H9 (cell line): ENCODE data around the gene DNAJB2. TPM values are rescaled to one million over a fixed set of nuclear protein-coding genes. Genes with fewer than 3 reads are reported as not detected.

Experiments used
- DNase-seq: peaks from one replicate; pipeline ENCODE4 v3.0.0-alpha.2; 2017
- H2AFZ ChIP-seq: one replicate; pipeline ENCODE4 v1.6.1; 2013; ENCODE audit warnings: mild to moderate bottlenecking, low read length, control low read depth, moderate library complexity
- H2AK5ac ChIP-seq: 2 replicates; pipeline ENCODE4 v1.6.1; 2013; ENCODE audit warnings: low read length, control low read depth, mixed read lengths; ENCODE audit not compliant: insufficient read length
- H2BK120ac ChIP-seq: one replicate; pipeline ENCODE4 v1.6.1; 2013; ENCODE audit warnings: low read depth, mild to moderate bottlenecking, low read length, control low read depth, inconsistent platforms; ENCODE audit not compliant: poor library complexity, severe bottlenecking
- H2BK12ac ChIP-seq: 2 replicates; pipeline ENCODE4 v1.6.1; 2013; ENCODE audit warnings: low read length, control low read depth, mixed read lengths, low read depth; ENCODE audit not compliant: insufficient read length
- H2BK15ac ChIP-seq: 2 replicates; pipeline ENCODE4 v1.6.1; 2013; ENCODE audit warnings: low read depth, low read length, control low read depth
- H2BK20ac ChIP-seq: one replicate; pipeline ENCODE4 v1.6.1; 2013; ENCODE audit warnings: low read depth, mild to moderate bottlenecking, low read length, control low read depth, inconsistent platforms; ENCODE audit not compliant: poor library complexity, severe bottlenecking
- H2BK5ac ChIP-seq: 2 replicates; pipeline ENCODE4 v1.6.1; 2013; ENCODE audit warnings: low read length, control low read depth, mixed read lengths; ENCODE audit not compliant: insufficient read length
- H3K14ac ChIP-seq: 2 replicates; pipeline ENCODE4 v1.6.1; 2013; ENCODE audit warnings: low read length, control low read depth; ENCODE audit not compliant: insufficient read depth
- H3K18ac ChIP-seq: 2 replicates; pipeline ENCODE4 v1.6.1; 2013; ENCODE audit warnings: low read depth, mild to moderate bottlenecking, mixed read lengths, low read length, control low read depth; ENCODE audit not compliant: insufficient read length
- H3K23ac ChIP-seq: 2 replicates; pipeline ENCODE4 v1.6.1; 2013; ENCODE audit warnings: low read length, control low read depth, mixed read lengths, low read depth; ENCODE audit not compliant: insufficient read length
- H3K23me2 ChIP-seq: 2 replicates; pipeline ENCODE4 v1.6.1; 2013; ENCODE audit warnings: low read depth, mild to moderate bottlenecking, mixed read lengths, low read length, control low read depth; ENCODE audit not compliant: insufficient read length, poor library complexity, severe bottlenecking
- H3K27ac ChIP-seq: 2 replicates; pipeline ENCODE4 v1.5.1; 2013; ENCODE audit warnings: low read length, control low read depth, mixed read lengths, low read depth; ENCODE audit not compliant: insufficient read length
- H3K27me3 ChIP-seq: 2 replicates; pipeline ENCODE4 v1.6.1; 2013; ENCODE audit warnings: low read length, control low read depth, inconsistent platforms; ENCODE audit not compliant: insufficient read depth
- H3K4ac ChIP-seq: 2 replicates; pipeline ENCODE4 v1.6.1; 2013; ENCODE audit warnings: low read depth, mild to moderate bottlenecking, control low read depth, inconsistent platforms, low read length, moderate library complexity
- H3K4me1 ChIP-seq: 2 replicates; pipeline ENCODE4 v1.6.1; 2013; ENCODE audit warnings: low read length, control low read depth, inconsistent platforms; ENCODE audit not compliant: insufficient read depth
- H3K4me2 ChIP-seq: 2 replicates; pipeline ENCODE4 v1.6.1; 2013; ENCODE audit warnings: low read length, control low read depth, mixed read lengths; ENCODE audit not compliant: insufficient read length, insufficient read depth
- H3K56ac ChIP-seq: 2 replicates; pipeline ENCODE4 v1.6.1; 2013; ENCODE audit warnings: low read depth, mild to moderate bottlenecking, mixed read lengths, low read length, control low read depth; ENCODE audit not compliant: insufficient read length
- H3K79me1 ChIP-seq: 2 replicates; pipeline ENCODE4 v1.6.1; 2013; ENCODE audit warnings: low read depth, mild to moderate bottlenecking, moderate library complexity, low read length, control low read depth, inconsistent platforms; ENCODE audit not compliant: insufficient read depth, poor library complexity, severe bottlenecking
- H3K79me2 ChIP-seq: 2 replicates; pipeline ENCODE4 v1.6.1; 2013; ENCODE audit warnings: low read length, control low read depth, inconsistent platforms; ENCODE audit not compliant: insufficient read depth
- H3K9ac ChIP-seq: 2 replicates; pipeline ENCODE4 v1.6.1; 2013; ENCODE audit warnings: low read length, control low read depth, mixed read lengths; ENCODE audit not compliant: insufficient read length; ENCODE audit errors: extremely low read depth
- H3K9me3 ChIP-seq: one replicate; pipeline ENCODE4 v1.6.1; 2013; ENCODE audit warnings: low read depth, low read length, inconsistent platforms; ENCODE audit not compliant: control insufficient read depth
- H3T11ph ChIP-seq: one replicate; pipeline ENCODE4 v1.6.1; 2013; ENCODE audit warnings: mild to moderate bottlenecking, low read length, control low read depth, inconsistent platforms
- H4K20me1 ChIP-seq: one replicate; pipeline ENCODE4 v1.6.1; 2013; ENCODE audit not compliant: control insufficient read depth, insufficient read length, insufficient read depth
- H4K5ac ChIP-seq: 2 replicates; pipeline ENCODE4 v1.6.1; 2013; ENCODE audit warnings: low read depth, mild to moderate bottlenecking, mixed read lengths, low read length, control low read depth; ENCODE audit not compliant: insufficient read length
- H4K8ac ChIP-seq: replicated peaks from 2 replicates; pipeline ENCODE4 v1.6.1; 2013; ENCODE audit warnings: low read length, control low read depth, mixed read lengths, low read depth; ENCODE audit not compliant: insufficient read length
- H4K91ac ChIP-seq: 2 replicates; pipeline ENCODE4 v1.6.1; 2013; ENCODE audit warnings: low read depth, mild to moderate bottlenecking, moderate library complexity, mixed read lengths, low read length, control low read depth; ENCODE audit not compliant: insufficient read length
- H3K27ac Mint-ChIP-seq, 3 experiments: 2 replicates in 2 of 3; 3 replicates in 1 of 3; pipeline ENCODE4 v1.8.0; 2020 to 2021; ENCODE audit warnings: mixed read lengths in 3 of 3, mild to moderate bottlenecking in 1 of 3, moderate library complexity in 1 of 3
- H3K27me3 Mint-ChIP-seq: 2 replicates; pipeline ENCODE4 v1.8.0; 2021; ENCODE audit warnings: low read depth, mild to moderate bottlenecking, moderate library complexity, mixed read lengths
- H3K36me3 Mint-ChIP-seq, 3 experiments: 2 replicates in 2 of 3; 3 replicates in 1 of 3; pipeline ENCODE4 v1.8.0; 2020 to 2021; ENCODE audit warnings: low read depth in 3 of 3, mixed read lengths in 3 of 3; ENCODE audit not compliant: insufficient read depth in 1 of 3
- H3K4me1 Mint-ChIP-seq, 2 experiments: 2 replicates each; pipeline ENCODE4 v1.8.0; 2020; ENCODE audit warnings: mixed read lengths in 2 of 2
- H3K4me3 Mint-ChIP-seq, 2 experiments: 2 replicates in 1 of 2; 3 replicates in 1 of 2; pipeline ENCODE4 v1.8.0; 2020 to 2021; ENCODE audit warnings: mild to moderate bottlenecking in 2 of 2, mixed read lengths in 2 of 2, moderate library complexity in 1 of 2
- H3K9me3 Mint-ChIP-seq, 2 experiments: 2 replicates in 1 of 2; 3 replicates in 1 of 2; pipeline ENCODE4 v1.8.0; 2020; ENCODE audit warnings: mild to moderate bottlenecking in 2 of 2, mixed read lengths in 2 of 2, moderate library complexity in 1 of 2
- CTCF ChIP-seq: fragments of 200-600 bp; sonication (generic); conservative IDR thresholded peaks from 3 replicates; pipeline ENCODE4 v1.8.0; 2021; ENCODE audit warnings: antibody characterized with exemption, mild to moderate bottlenecking
- WGBS: extraction: QIAGEN DNeasy Blood & Tissue Kit; methylation state at CpG from one replicate; pipeline ENCODE4 v1.1.7; 2013; ENCODE audit warnings: missing lambda C conversion rate, low lambda C conversion rate, mixed read lengths; ENCODE audit not compliant: insufficient read length; ENCODE audit errors: extremely low coverage; 5-methylcytosine and 5-hydroxymethylcytosine counted together
- total RNA-seq: library from RNA; stranded (reverse); gene quantifications from 2 replicates; pipeline ENCODE4 v1.2.1, GENCODE V29; 2021

Gene DNAJB2
- total RNA-seq, 1 experiment from 2014 or later = 34.1 TPM

DNA sequence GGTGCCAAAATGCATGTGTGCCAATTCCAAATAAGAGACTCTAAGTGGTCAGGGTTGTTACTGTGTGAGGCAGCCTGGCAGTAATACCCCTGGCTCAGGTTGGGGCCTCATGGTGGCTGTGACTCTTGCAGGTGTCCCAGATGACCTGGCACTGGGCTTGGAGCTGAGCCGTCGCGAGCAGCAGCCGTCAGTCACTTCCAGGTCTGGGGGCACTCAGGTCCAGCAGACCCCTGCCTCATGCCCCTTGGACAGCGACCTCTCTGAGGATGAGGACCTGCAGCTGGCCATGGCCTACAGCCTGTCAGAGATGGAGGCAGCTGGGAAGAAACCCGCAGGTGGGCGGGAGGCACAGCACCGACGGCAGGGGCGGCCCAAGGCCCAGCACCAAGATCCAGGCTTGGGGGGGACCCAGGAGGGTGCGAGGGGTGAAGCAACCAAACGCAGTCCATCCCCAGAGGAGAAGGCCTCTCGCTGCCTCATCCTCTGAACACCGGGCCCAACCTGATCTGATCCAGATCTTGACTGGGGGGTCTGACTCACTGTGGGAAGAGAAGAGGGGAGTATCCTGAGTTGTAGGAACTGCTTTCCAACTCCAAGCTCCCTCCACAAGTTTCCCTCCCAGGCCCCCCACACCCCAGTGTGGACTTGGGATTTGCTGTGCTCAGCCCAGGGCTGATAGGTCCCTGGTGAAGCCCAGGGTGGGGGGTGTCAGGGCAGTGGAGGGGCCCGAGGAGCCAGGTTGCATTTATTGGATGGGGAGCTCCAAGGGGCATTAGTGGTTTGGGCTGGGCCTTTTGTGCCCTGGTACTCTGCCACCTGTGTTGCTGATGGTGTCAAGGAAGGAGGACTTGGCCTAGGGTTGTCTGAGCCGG is 5.6 kb downstream of the DNAJB2 start:
- H3K36me3 Mint-ChIP-seq = peaks cover 4 to 34% (median 17%) of the 10 kb centered on the region in 3 experiments; a peak in 6 of 7 replicates

More for the DNA sequence above, 5.6 kb downstream of the DNAJB2 start:
- H4K20me1 ChIP-seq = no peaks in the 10 kb centered on the region
- no peak overlapping the region for H2BK120ac ChIP-seq
- DNase-seq = no peak
- no peak overlapping the region for H3T11ph ChIP-seq
- H3K23me2 ChIP-seq = peaks cover 6% of the 10 kb centered on the region
- H2BK5ac ChIP-seq = no peak overlapping the region
- no peak overlapping the region for H2BK15ac ChIP-seq
- no peak overlapping the region for H3K9ac ChIP-seq
- no peaks in the 10 kb centered on the region for H3K27me3 ChIP-seq
- H4K8ac ChIP-seq = no peak overlapping the region
- H3K4me2 ChIP-seq = no peak overlapping the region
- H4K5ac ChIP-seq = no peak overlapping the region
- H3K56ac ChIP-seq = no peak overlapping the region
- no peak overlapping the region for H2AK5ac ChIP-seq
- no peak overlapping the region for H2AFZ ChIP-seq
- Mint-ChIP-seq H3K9me3 (no peaks in the 10 kb centered on the region), H3K27ac (no peak overlapping the region), H3K4me3 (no peak overlapping the region), H3K27me3 (no peaks in the 10 kb centered on the region), H3K4me1 (peaks cover 14 to 19% of the 10 kb centered on the region in 2 experiments)
- H3K18ac ChIP-seq = no peak overlapping the region
- no peak overlapping the region for H2BK20ac ChIP-seq
- no peak overlapping the region for H3K23ac ChIP-seq
- no peaks in the 10 kb centered on the region for H3K79me2 ChIP-seq
- H3K14ac ChIP-seq = no peak overlapping the region
- H3K27ac ChIP-seq = no peak overlapping the region
- TF ChIP-seq CTCF = no peak
- H3K4me1 ChIP-seq = no peaks in the 10 kb centered on the region; the same call in 1 of the 2 replicates
- no peaks in the 10 kb centered on the region for H3K9me3 ChIP-seq
- H3K4ac ChIP-seq = no peak overlapping the region
- no peaks in the 10 kb centered on the region for H3K79me1 ChIP-seq
- WGBS = no CpG with 5 or more reads among the region's 16 CpGs
- H2BK12ac ChIP-seq = no peak overlapping the region
- no peak overlapping the region for H4K91ac ChIP-seq
